Muscle of leg (tissue), 11 donors: ENCODE results near the gene KIF26A. TPM values are rescaled to one million over a fixed set of nuclear protein-coding genes. Genes with fewer than 3 reads are reported as not detected.

Source experiments
- DNase-seq: peaks from one replicate; pipeline ENCODE4 v3.0.0; 2013
- H3K27ac ChIP-seq: one replicate; pipeline ENCODE4 v1.5.1; 2013; ENCODE audit warnings: mild to moderate bottlenecking, low read length, control low read depth
- H3K27me3 ChIP-seq: one replicate; pipeline ENCODE4 v1.6.1; 2013; ENCODE audit warnings: low read length; ENCODE audit not compliant: control insufficient read depth, insufficient read depth
- H3K36me3 ChIP-seq: one replicate; pipeline ENCODE4 v1.6.1; 2013; ENCODE audit warnings: low read length; ENCODE audit not compliant: control insufficient read depth, insufficient read depth
- H3K4me1 ChIP-seq: one replicate; pipeline ENCODE4 v1.6.1; 2013; ENCODE audit warnings: low read length; ENCODE audit not compliant: control insufficient read depth, insufficient read depth
- H3K4me3 ChIP-seq: one replicate; pipeline ENCODE4 v1.5.1; 2013; ENCODE audit warnings: low read length, control low read depth
- H3K9me3 ChIP-seq: replicated peaks from 2 replicates; pipeline ENCODE4 v1.6.1; 2013; ENCODE audit warnings: low read depth, low read length; ENCODE audit not compliant: control insufficient read depth
- WGBS: methylation state at CpG from one replicate; pipeline ENCODE4 v1.1.5; 2013; ENCODE audit warnings: missing lambda C conversion rate; ENCODE audit not compliant: insufficient coverage; 5-methylcytosine and 5-hydroxymethylcytosine counted together
- polyA plus RNA-seq, 8 donors: library from polyadenylated mRNA; unstranded; fragments of 120-200 nt; gene quantifications; one replicate each; pipeline versions ENCODE4 v1.2.1 to v1.2.3, GENCODE V29; 2013; ENCODE audit warnings: inconsistent platforms in 1 of 8, low replicate concordance in 1 of 8; ENCODE audit not compliant: insufficient read length in 8 of 8, insufficient read depth in 1 of 8
- total RNA-seq: library from RNA; stranded (reverse); fragments of 120-200 nt; gene quantifications from one replicate; pipeline ENCODE4 v1.2.4, GENCODE V29; 2013

The KIF26A gene
- total and polyA plus RNA-seq, 9 donors, result 7.3 to 12.8 (median 10.5) TPM

DNA sequence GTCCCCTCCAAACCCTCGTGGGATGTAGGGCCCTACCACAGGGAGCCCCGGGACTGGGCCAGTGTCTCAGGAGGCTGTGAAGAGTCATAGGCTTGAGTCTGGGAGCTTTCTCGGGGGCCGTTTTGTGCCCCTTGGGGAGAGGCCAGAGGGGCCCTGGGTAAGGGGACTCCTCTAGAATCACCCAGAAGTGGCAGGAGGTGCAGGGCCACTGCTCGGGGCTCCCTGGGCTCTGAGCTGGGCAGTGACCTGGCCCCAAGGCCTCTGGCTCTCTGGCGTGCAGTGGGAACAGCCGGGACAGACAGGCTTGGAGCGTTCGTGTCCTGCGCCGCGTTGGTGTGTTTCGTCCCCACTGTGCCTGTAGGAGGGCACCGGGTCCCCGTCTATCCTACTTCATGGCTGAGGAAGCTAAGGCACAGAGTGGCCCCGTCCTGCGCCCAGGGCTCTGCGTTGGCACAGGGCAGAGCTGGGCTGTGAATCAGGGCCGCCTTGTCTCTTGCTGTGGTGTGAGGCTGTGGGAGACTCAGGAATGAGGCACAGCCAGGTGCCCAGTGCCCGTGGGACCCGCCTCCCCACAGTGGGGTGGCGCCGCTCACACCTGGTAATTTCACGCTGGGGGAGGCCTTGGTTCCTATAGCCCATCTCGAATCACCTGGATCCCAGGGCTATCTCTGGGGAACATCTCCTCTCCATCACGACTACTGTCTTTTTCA lies 23.8 kb upstream of the KIF26A start:
- Histone ChIP-seq H3K9me3 (no peaks in the 10 kb centered on the region), H3K36me3 (no peaks in the 10 kb centered on the region), H3K4me3 (no peak overlapping the region), H3K27me3 (peaks cover 58% of the 10 kb centered on the region), H3K4me1 (peaks cover 13% of the 10 kb centered on the region), H3K27ac (no peak overlapping the region)
- WGBS, result 75% methylated on average over 22 of the region's 26 CpGs
- no peak for DNase-seq

DNA sequence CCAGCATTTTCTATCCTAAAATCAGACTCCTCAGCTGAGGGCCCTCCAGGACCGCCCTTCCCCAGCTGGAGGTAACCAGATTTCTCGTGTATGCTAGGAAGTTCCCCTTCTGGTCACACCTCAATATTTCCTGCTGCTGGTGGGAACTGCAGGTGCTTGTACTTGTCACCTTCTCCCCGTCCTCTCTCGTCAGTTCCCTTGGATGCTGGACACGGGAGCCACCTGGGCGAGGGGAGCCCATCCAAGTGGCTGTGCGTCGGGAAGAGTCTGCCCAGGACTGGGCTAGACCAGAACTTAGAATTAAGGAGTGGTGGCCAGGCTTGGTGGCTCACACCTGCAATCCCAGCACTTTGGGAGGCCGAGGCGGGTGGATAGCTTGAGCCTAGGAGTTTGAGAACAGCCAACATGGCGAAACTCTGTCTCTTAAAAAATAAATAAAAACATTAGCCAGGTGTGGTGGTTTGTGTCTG lies 23.2 kb upstream of the KIF26A start:
- WGBS, result 78% methylated on average over 9 of the region's 11 CpGs
- H3K27me3 ChIP-seq, result peaks cover 64% of the 10 kb centered on the region

DNA sequence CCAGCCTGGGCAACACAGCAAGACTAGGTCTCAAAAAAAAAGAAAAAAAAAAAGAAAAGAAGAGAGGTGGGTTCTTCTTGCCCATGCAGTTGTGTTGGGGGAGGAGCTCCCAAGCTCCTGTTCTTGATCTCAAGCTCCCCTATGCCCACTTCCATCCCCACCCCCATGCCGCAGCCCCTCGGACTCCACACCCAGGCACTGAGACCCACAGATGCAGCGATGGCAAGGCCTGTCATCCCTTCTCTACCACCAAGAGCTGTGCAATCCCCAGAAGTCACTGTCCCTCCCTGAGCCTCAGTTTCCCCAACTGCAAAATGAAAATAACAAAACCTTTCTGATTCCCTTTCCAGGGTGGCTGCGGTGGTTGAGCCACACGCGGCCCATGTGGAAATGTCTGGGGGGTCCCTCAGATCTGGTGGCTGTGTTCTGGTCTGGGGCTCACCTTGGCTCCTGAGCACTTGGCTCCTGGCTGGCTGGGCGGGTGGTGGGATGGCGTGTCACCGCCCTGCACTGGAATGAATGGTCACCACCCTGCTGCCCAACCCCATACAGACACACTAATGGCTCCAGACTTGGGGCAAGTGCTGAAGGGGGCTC lies 22.6 kb upstream of the KIF26A start:
- 62% methylated on average over 7 of the region's 9 CpGs for WGBS
- peaks cover 71% of the 10 kb centered on the region for H3K27me3 ChIP-seq
- DNase-seq, result no peak
- H3K27ac ChIP-seq, result no peak overlapping the region
- H3K36me3 ChIP-seq, result no peaks in the 10 kb centered on the region
- no peak overlapping the region for H3K4me3 ChIP-seq
- H3K4me1 ChIP-seq, result peaks cover 7% of the 10 kb centered on the region
- H3K9me3 ChIP-seq, result no peaks in the 10 kb centered on the region

More for the DNA sequence above, 23.2 kb upstream of the KIF26A start:
- Histone ChIP-seq H3K27ac (no peak overlapping the region), H3K9me3 (no peaks in the 10 kb centered on the region), H3K36me3 (no peaks in the 10 kb centered on the region), H3K4me1 (peaks cover 13% of the 10 kb centered on the region), H3K4me3 (no peak overlapping the region)
- no peak for DNase-seq

DNA sequence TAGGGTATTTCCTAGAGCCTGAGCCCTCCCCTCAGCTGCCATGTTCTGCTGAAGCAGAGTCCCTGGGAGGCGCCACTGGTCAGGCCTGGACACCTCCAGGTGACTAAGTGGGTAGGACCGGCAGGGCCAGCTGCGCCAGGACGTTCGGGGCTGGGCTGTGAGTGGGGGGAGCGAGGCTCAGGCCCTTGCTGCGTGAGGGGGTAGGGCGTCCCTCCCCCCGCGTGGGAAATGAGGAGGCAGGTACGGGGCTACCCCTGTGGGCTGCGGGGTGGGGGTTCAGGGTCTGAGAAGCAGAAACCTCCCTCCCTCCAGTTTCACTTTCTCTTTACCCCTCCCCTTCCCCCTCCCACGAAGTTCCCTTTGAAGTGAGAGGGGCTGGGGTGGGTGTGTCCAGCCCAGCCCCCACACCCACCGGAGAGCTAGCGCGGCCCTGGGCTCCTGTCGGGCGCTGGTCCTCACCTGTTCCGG lies 22.1 kb upstream of the KIF26A start:
- H3K9me3 ChIP-seq, result no peaks in the 10 kb centered on the region
- peaks cover 76% of the 10 kb centered on the region for H3K27me3 ChIP-seq
- H3K4me3 ChIP-seq, result no peak overlapping the region
- no peak overlapping the region for H3K27ac ChIP-seq
- no peaks in the 10 kb centered on the region for H3K36me3 ChIP-seq
- H3K4me1 ChIP-seq, result peaks cover 5% of the 10 kb centered on the region
- DNase-seq, result no peak
- 18% methylated on average over 4 of the region's 19 CpGs for WGBS

DNA sequence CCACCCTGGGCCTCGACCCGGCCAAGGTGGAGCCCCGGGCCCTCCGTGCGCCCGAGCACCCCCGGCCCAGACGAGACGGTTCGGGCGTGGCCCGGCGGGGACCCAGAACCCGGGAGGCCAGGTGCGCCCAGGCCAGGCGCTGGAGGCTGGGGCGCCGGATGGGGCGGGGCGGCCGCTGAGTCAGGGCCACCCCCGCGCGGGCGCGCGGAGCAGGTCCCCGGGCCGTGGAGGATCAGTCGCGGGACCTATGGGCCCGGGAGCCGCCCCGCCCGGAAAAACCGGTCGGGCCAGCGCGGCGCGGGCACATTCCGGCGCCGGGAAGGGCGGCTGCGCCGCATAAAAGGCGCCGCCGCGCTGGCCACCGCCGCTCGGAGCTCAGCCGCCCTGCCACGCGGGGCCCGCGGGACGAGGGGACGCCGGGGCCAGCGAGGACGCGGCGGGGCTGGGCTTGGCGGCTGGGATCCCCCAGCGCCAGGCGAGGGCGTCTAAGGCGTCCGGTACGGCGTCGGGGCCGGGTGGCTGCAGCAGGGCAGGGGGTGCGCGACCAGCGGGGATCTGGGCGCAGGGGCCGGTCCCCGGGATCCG lies 21.5 kb upstream of the KIF26A start:
- no peak overlapping the region for H3K4me3 ChIP-seq
- WGBS, result under 1% methylated on average over 83 of the region's 83 CpGs
- peaks cover 77% of the 10 kb centered on the region for H3K27me3 ChIP-seq
- no peaks in the 10 kb centered on the region for H3K36me3 ChIP-seq
- no peak for DNase-seq
- H3K4me1 ChIP-seq, result peaks cover 5% of the 10 kb centered on the region
- no peaks in the 10 kb centered on the region for H3K9me3 ChIP-seq
- H3K27ac ChIP-seq, result no peak overlapping the region

DNA sequence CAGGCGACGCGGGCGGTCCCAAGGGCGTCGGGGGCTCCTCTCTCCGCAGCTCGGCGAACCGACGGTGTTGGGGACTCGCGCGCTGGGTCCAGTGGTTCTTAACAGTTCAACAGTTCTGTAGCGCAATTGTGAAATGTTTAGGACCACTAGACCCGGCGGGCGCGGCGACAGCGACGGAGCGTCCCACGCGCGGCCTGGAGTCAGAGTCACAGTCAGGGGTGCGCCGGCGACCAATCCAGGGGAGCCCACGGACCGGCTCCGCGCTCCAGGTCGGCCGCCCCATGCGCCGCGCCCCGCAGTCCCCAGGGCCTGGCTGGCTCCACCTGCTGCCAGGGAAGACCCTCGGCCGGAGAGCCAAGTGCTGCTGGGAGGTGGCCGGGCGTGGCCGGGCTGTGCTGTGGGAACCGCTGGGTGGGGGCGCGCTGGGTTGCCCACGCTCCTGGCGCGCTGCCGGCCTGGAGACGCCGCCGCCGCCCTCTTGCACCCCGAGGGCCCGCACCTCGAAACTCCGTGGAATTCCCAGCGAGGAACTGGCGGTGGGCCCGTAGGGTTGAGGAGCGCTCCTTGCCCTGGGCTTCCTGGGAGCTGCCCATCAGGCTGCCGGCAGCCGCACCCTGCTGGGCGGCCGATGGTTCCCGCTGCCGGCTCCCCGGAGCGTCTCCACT lies 20.9 kb upstream of the KIF26A start:
- H3K36me3 ChIP-seq, result no peaks in the 10 kb centered on the region
- 4% methylated on average over 71 of the region's 71 CpGs for WGBS
- no peak overlapping the region for H3K27ac ChIP-seq
- peaks cover 5% of the 10 kb centered on the region for H3K4me1 ChIP-seq
- no peaks in the 10 kb centered on the region for H3K9me3 ChIP-seq
- peaks cover 77% of the 10 kb centered on the region for H3K27me3 ChIP-seq
- DNase-seq, result no peak
- no peak overlapping the region for H3K4me3 ChIP-seq

DNA sequence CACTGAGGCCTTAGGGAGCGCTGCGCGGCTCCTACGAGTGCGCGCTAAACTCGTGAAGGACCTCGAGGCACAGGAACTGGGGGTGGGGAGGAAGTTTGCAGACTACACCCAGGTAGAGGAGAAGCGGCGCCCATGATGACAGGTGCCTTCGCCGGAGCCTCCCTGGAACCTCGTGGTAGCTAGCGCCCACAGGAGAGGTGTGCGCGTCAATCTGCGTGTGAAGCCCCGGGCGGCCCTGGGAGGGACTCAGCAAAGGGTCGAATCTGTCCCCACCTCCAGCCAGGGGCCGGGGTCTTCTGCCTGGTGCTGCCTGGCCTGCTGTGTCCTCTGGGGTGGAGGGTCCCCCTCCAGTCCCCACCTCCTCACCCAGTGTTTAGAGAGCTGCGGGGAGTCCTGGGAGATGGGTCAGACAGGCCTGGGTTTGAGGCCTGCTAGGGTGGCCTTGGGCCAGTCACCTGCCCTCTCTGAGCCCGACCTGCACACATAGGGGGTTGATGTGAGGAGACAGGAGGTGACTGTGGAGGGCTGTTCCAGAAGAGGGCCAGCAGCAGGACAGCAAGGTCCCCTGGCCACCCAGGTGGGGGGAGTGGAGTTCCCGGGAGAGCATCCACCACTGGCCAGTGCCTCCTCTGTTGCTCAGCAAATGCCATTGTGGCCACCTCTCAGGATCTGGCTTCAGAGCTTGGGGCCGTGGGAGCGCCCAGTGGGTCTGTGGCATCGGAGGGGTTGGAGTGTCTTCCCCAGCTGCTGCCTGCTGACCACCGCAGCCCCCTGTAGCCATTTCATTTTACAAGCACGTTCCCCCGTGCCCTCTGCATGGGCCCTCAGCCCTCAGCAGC lies 20.2 kb upstream of the KIF26A start:
- Histone ChIP-seq H3K4me1 (peaks cover 5% of the 10 kb centered on the region), H3K27ac (no peak overlapping the region), H3K9me3 (no peaks in the 10 kb centered on the region), H3K27me3 (peaks cover 79% of the 10 kb centered on the region), H3K4me3 (no peak overlapping the region), H3K36me3 (no peaks in the 10 kb centered on the region)
- no peak for DNase-seq
- WGBS, result 46% methylated on average over 18 of the region's 30 CpGs

DNA sequence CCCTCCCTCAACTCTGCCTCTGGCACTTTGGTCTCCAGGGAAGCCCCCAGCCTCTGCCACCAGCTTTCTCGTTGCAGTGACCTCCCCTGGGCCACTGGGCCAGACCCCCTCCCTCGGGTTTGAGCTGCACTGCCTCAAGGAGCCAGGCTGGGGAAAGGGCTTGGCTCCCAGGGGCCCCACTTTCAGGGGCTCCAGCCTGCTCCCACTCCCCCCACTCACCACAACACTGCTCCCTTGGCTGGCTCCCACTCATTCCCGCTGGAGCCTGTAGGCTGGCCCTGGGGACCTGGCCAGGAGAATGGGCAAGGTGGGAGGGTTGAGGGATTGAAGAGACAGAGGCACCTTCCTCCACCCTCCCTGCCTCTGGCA lies 19.3 kb upstream of the KIF26A start:
- Histone ChIP-seq H3K4me3 (no peak overlapping the region), H3K4me1 (peaks cover 5% of the 10 kb centered on the region), H3K9me3 (no peaks in the 10 kb centered on the region), H3K27me3 (peaks cover 71% of the 10 kb centered on the region), H3K36me3 (no peaks in the 10 kb centered on the region), H3K27ac (no peak overlapping the region)
- no peak for DNase-seq
- WGBS, result 25% methylated on average over 1 of the region's 3 CpGs

DNA sequence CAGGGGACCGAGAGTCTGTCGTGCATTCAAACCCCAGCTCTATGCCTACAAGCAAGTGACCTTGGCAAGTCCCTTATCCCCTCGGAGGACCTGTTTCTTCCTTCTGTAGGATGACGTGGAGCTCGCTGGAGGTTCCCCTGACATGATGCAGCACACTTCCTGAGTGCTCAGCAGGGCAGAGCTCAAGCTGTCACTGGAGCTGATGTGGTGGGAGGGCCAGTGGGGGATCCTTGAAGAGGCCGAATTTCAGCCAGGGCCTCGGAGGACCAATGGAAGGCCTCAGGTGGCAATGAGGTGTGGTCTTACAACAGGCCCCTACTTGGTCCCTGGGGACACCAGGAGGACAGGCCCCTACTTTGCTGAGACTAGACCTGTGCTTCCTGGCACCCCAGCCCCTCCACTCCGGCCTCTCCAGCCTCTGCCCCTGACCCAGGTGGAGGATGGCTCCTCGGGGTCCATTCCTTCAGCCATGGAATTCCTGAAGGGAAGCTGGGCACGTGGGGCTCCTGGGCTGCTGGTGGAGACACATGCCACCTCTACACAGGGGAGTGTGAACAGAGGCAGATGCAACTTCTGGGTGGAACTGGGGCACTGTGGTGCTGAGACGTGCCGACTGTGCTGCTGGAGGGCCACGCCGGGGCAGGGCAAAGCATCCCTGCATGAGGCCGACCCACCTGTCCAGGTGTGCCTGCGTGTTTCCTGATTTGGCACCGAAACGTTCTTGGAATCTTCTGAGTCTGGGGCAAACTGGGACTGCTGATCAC lies 18.7 kb upstream of the KIF26A start:
- Histone ChIP-seq H3K36me3 (no peaks in the 10 kb centered on the region), H3K4me3 (no peak overlapping the region), H3K4me1 (peaks cover 5% of the 10 kb centered on the region), H3K9me3 (no peaks in the 10 kb centered on the region), H3K27me3 (peaks cover 66% of the 10 kb centered on the region), H3K27ac (no peak overlapping the region)
- WGBS, result 57% methylated on average over 18 of the region's 18 CpGs
- no peak for DNase-seq
